Parietal lobe (tissue), 1 donor: Measurements from ENCODE around the gene FOXF1. TPM values are rescaled to one million over a fixed set of nuclear protein-coding genes. Genes with fewer than 3 reads are reported as not detected.

ENCODE experiments used
- total RNA-seq: library from RNA; depleted of rRNA; stranded (reverse); fragments of >200 nt; gene quantifications from one replicate; pipeline ENCODE4 v1.2.3, GENCODE V29; 2014

The FOXF1 gene
- 0.31 TPM for total RNA-seq

GRCh38 chr16:86510465-86511261, at the start of gene FOXF1:
TSS of gene FOXF1 (plus strand) at chr16:86510527. CDS start at chr16:86510570, 43 bp downstream.

GRCh38 chr16:86554917-86555703, 44.8 kb downstream of the FOXF1 start, which contains the start of gene MTHFSD:
TSS of gene MTHFSD (minus strand) at chr16:86555235. CDS start at chr16:86555184, 51 bp downstream.

Other genes starting within 250 kb of the FOXF1 start
- 30.4 TPM for gene MTHFSD, start 44.7 kb downstream of the FOXF1 start, total RNA-seq
- gene FOXC2, start 56.3 kb downstream of the FOXF1 start, total RNA-seq: not detected
- 0.63 TPM for gene FOXL1, start 68.0 kb downstream of the FOXF1 start, total RNA-seq